HG03025 (cell line): ENCODE results near the gene FAM161B.
"Not testable (repeated sequence)": the region's sequence is repeated elsewhere in the genome, so short reads cannot be mapped to it uniquely, and the experiment has no call there.

ENCODE experiments used
- ATAC-seq: cut with Tn5 transposase; IDR thresholded peaks from one replicate; pipeline ENCODE4 v1.9.1; 2021; ENCODE audit warnings: mild to moderate bottlenecking, moderate library complexity; ENCODE audit not compliant: unreplicated experiment, low FRiP score

Gene FAM161B

GRCh38 chr14:73945159-73945670 lies 4.7 kb downstream of the FAM161B start:
- ATAC-seq = no peak

GRCh38 chr14:73944432-73945158 lies 5.3 kb downstream of the FAM161B start:
- no peak for ATAC-seq

DNA sequence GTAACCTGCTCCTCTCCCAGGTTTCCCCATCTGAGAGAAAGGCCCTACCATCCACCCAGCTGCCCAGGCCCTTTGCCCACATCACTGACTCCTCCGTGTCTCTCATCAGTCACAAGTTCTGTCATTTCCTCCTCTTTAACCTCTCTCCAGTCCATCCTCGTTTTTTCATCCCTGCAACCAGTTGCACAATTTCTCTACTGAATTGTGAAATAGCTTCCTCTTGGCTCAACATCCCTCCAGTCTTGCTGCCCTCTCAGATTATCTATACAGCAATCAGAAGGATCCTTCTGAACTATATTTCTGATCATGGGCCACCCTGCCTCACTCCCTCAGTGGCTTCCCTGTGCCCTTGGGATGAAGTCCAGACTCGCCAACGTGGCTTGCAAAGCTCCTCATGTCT lies 6.8 kb downstream of the FAM161B start:
- ATAC-seq = no peak

DNA sequence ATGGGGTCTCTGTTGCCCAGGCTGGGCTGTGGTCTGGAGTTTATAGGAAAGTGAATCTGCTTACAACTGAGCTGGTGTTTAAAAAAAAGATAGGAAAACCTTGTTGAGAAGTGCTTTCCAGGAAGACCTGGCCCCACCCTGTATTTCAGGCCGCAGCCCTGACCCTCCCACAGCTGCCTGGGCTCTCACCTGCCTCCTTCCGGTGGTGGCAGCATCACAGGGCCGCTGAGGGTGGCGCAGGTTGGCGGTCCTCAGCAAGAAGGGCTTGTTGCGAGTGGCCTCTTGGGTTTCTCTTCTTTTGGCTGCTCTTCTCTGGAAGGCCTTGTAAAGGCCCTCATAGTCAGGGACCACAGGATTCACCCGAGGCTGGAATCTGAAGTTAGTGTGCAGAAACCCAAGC lies 7.7 kb downstream of the FAM161B start:
- no peak for ATAC-seq

- no peak for ATAC-seq
These were observed 12.9 kb downstream of the FAM161B start for GRCh38 chr14:73937012-73937411.

GRCh38 chr14:73936548-73936947 lies 13.3 kb downstream of the FAM161B start:
- ATAC-seq = no peak

GRCh38 chr14:73935666-73936065 lies 14.2 kb downstream of the FAM161B start:
- no peak for ATAC-seq

- ATAC-seq = no peak
These were observed 25.6 kb downstream of the FAM161B start for GRCh38 chr14:73924337-73924736.

GRCh38 chr14:73919457-73919856 lies 30.4 kb downstream of the FAM161B start:
- ATAC-seq = not testable (repeated sequence)

DNA sequence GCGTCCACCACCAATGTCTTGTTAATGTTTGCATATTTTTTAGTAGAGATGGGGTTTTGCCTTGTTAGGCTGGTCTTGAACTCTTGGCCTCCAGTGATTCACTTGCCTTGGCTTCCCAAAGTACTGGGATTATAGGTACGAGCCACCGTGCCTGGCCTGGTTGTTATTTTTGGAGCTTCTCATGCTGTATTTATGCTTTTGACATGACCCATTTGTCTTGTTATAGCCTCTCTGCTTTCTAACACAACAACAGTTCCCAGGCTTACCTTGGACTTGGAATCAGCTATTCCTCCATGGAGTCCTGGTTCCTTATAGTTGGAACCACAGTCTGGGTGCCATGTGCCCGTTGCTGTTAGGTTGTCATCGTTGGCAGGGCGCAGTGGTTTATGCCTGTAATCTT lies 33.6 kb downstream of the FAM161B start:
- no peak for ATAC-seq

DNA sequence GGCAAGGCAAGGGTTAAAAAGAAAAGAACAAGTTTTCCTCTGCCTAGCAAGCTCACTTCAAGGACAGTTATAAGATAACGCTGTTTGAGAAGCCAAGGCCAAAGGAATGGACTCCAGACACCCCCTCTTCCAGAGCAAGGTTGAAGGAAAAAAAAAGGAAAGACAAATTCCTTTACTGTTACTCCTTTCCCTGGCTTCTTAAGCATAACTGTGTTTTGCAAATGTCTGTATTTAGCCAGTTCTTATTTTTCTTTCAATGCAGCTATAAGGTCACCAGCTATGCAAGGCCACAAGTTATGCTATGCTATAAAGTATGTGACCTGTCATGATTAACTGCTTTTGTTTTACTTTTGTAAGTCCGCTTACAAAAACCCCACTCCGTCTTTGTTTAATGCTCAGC lies 36.6 kb downstream of the FAM161B start:
- ATAC-seq = no peak

DNA sequence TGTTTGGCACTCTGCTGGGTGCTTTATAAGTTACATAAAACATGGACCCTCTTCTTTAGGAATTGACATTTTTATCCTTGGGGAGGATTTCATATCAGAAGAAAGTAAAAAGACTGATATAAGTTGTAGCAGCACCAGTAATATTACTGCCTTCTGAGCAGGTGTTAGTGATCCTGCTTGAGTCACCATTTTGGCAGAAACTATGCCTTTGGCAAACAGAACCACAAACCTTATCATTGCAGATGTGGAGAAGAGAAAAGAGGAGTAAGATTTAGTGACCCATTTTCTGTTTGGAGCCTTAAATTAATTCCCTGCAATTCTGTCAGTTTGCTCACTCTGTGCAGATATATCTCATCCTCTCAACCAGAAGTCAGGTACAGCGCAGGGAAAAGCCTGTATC lies 40.2 kb downstream of the FAM161B start:
- no peak for ATAC-seq

DNA sequence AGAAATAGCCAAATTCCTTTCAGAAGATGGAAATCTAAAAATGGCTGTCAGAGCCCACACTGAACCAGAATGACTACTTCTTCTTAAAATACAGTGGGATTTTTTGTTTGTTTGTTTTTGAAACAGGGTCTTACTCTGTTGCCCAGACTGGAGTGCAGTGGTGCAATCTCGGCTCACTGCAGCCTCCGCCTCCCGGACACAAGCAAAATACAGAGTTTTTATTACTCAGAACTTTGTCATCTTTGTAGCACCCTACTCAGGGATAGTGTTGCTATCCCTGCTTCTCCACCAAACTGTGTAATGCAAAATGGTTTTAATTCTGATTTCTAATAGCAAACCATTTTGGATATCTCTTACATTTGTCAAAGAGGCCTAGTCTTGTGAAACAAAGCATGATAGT lies 46.9 kb downstream of the FAM161B start:
- ATAC-seq = no peak

GRCh38 chr14:73896521-73896920 lies 53.4 kb downstream of the FAM161B start:
- ATAC-seq = no peak

DNA sequence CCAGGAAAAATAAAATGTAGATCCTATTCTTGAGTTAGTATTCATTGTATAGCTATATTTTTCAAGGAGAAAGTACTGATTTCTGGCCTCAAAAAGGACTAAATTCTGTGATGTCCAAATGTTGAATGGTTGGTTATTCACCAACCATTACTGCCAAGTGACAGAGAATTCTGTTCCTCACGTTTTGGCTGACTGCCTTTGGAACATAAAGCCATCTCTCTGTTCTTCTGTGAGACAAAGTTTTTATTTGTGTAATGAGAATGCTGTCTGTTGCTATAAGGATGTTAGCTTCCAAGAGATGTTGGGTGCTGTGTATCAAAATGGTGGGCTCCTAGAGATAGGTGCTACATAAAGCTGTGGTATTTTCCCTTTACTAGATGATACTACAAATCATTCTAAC lies 54.0 kb downstream of the FAM161B start:
- no peak for ATAC-seq

GRCh38 chr14:73894180-73894687 lies 55.7 kb downstream of the FAM161B start:
- not testable (repeated sequence) for ATAC-seq

GRCh38 chr14:73889376-73889775 lies 60.5 kb downstream of the FAM161B start:
- ATAC-seq = no peak

DNA sequence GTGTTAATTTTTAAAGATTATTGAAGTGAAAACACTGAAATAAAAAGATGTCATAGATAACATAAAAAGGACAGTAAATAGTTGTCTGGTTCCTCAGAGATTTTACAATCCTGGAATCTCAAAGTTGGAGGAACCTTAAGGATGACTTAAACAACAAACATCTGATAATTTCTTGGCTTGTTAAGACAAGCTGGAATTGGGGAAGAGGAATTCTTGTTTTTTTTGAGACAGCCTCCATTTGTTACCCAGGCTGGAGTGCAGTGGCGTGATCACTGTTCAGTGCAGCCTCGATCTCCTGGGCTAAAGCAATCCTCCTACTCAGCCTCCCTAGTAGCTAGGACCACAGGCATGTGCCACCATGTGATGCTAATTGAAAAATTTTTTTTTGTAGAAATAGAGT lies 60.9 kb downstream of the FAM161B start:
- ATAC-seq = no peak

DNA sequence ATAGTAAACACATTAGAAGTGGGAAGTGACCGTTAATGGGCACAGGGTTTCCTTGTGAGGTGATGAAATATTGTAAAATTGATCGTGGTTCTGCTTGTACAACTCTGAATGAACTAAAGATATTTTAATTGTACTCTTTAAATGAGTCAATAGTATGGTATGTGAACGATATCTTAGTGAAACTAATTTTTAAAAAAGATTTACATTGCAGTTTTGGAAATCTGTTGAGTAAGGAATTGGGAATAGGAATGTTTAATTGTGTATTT lies 61.5 kb downstream of the FAM161B start:
- ATAC-seq = no peak

GRCh38 chr14:73887694-73888459 lies 62.0 kb downstream of the FAM161B start:
- ATAC-seq = no peak

- ATAC-seq = no peak
These were observed 62.6 kb downstream of the FAM161B start for GRCh38 chr14:73887318-73887616.
